HG03439 (cell line): ENCODE measurements around the gene NELFA.

Source experiments
- ATAC-seq: cut with Tn5 transposase; IDR thresholded peaks from one replicate; pipeline ENCODE4 v1.9.1; 2021; ENCODE audit warnings: mild to moderate bottlenecking, moderate library complexity; ENCODE audit not compliant: unreplicated experiment

The NELFA gene

GRCh38 chr4:1969928-1970723, 38.6 kb downstream of the NELFA start:
- ATAC-seq: no peak

- ATAC-seq: no peak
These were observed 40.0 kb downstream of the NELFA start for GRCh38 chr4:1968686-1969295.

- ATAC-seq: no peak
These were observed 41.1 kb downstream of the NELFA start for GRCh38 chr4:1967512-1968149.

- ATAC-seq: no peak
These were observed 43.8 kb downstream of the NELFA start for GRCh38 chr4:1964971-1965370.

- no peak for ATAC-seq
These were observed 44.3 kb downstream of the NELFA start for GRCh38 chr4:1964443-1964842.

- ATAC-seq: no peak
These were observed 45.8 kb downstream of the NELFA start for GRCh38 chr4:1962980-1963379.

- no peak for ATAC-seq
These were observed 47.2 kb downstream of the NELFA start for GRCh38 chr4:1961563-1961962.

- no peak for ATAC-seq
These were observed 47.7 kb downstream of the NELFA start for GRCh38 chr4:1961038-1961437.

GRCh38 chr4:1960170-1960825, 48.5 kb downstream of the NELFA start:
- no peak for ATAC-seq

GRCh38 chr4:1959104-1959384, 49.7 kb downstream of the NELFA start:
- ATAC-seq: no peak

- no peak for ATAC-seq
These were observed 50.3 kb downstream of the NELFA start for GRCh38 chr4:1958276-1959103.

- no peak for ATAC-seq
These were observed 52.1 kb downstream of the NELFA start for GRCh38 chr4:1956631-1957030.

- no peak for ATAC-seq
These were observed 55.4 kb downstream of the NELFA start for GRCh38 chr4:1953335-1953734.

- no peak for ATAC-seq
These were observed 56.1 kb downstream of the NELFA start for GRCh38 chr4:1952719-1953118.

- no peak for ATAC-seq
These were observed 56.6 kb downstream of the NELFA start for GRCh38 chr4:1952058-1952700.

- no peak for ATAC-seq
These were observed 58.4 kb downstream of the NELFA start for GRCh38 chr4:1950369-1950768.

GRCh38 chr4:1948892-1949436, 59.8 kb downstream of the NELFA start:
- ATAC-seq: no peak

- ATAC-seq: no peak
These were observed 60.5 kb downstream of the NELFA start for GRCh38 chr4:1948232-1948631.

- ATAC-seq: no peak
These were observed 62.9 kb downstream of the NELFA start for GRCh38 chr4:1945912-1946311.
